IPS DF 19.7 (cell line): Measurements from ENCODE around the gene ADI1.

Experiments
- DNase-seq: peaks from one replicate; pipeline ENCODE4 v3.0.0-alpha.2; 2013; ENCODE audit warnings: low read depth, low spot score

Gene ADI1

GRCh38 chr2:3519255-3520205 is at the start of gene ADI1:
ADI1 (minus strand) TSS chr2:3519531; CDS start chr2:3519487, 44 bp downstream.
- DNase-seq: no peak

GRCh38 chr2:3566806-3567205 is 47.5 kb upstream of the ADI1 start:
- DNase-seq: no peak

- no peak for DNase-seq
Observed at GRCh38 chr2:3565117-3565516, 45.8 kb upstream of the ADI1 start.

- no peak for DNase-seq
Observed at GRCh38 chr2:3563521-3563976, 44.2 kb upstream of the ADI1 start.

GRCh38 chr2:3558205-3559014 is 39.1 kb upstream of the ADI1 start, which contains the start of gene RNASEH1:
RNASEH1 (minus strand) TSS chr2:3558333; CDS start chr2:3558260, 73 bp downstream.
- peak; percentile 88 for DNase-seq

GRCh38 chr2:3557639-3558204 is 38.4 kb upstream of the ADI1 start:
- DNase-seq: no peak

- no peak for DNase-seq
Observed at GRCh38 chr2:3553946-3554345, 34.6 kb upstream of the ADI1 start.

- DNase-seq: no peak
Observed at GRCh38 chr2:3547915-3548314, 28.6 kb upstream of the ADI1 start.

- no peak for DNase-seq
Observed at GRCh38 chr2:3545788-3546478, 26.6 kb upstream of the ADI1 start.

GRCh38 chr2:3543023-3543683 is 23.8 kb upstream of the ADI1 start:
- DNase-seq: no peak

- DNase-seq: no peak
Observed at GRCh38 chr2:3542107-3542506, 22.8 kb upstream of the ADI1 start.

- DNase-seq: no peak
Observed at GRCh38 chr2:3539836-3540235, 20.5 kb upstream of the ADI1 start.

GRCh38 chr2:3536682-3537632 is 17.6 kb upstream of the ADI1 start:
- no peak for DNase-seq

- no peak for DNase-seq
Observed at GRCh38 chr2:3535794-3536681, 16.7 kb upstream of the ADI1 start.

- DNase-seq: no peak
Observed at GRCh38 chr2:3535467-3535793, 16.1 kb upstream of the ADI1 start.

- DNase-seq: no peak
Observed at GRCh38 chr2:3534251-3534814, 15.0 kb upstream of the ADI1 start.

- DNase-seq: no peak
Observed at GRCh38 chr2:3533836-3534235, 14.5 kb upstream of the ADI1 start.

- no peak for DNase-seq
Observed at GRCh38 chr2:3532941-3533340, 13.6 kb upstream of the ADI1 start.
